Endothelial cell of umbilical vein (primary cell): ENCODE results near the gene DEK.

Experiments used
- CTCF ChIP-seq, 2 donors: IDR thresholded peaks; 1 replicate in 1 of 2; 2 replicates in 1 of 2; pipeline ENCODE4 v1.5.1; 2011; ENCODE audit warnings: low read length in 2 of 2, mild to moderate bottlenecking in 2 of 2, moderate library complexity in 2 of 2, control low read depth in 1 of 2, inconsistent platforms in 1 of 2, low read depth in 1 of 2; ENCODE audit not compliant: insufficient read depth in 1 of 2; ENCODE audit errors: extremely low read depth in 1 of 2
- FOS ChIP-seq: IDR thresholded peaks from 2 replicates; pipeline ENCODE4 v1.6.1; 2011; ENCODE audit warnings: mild to moderate bottlenecking, low read length, moderate library complexity, borderline replicate concordance; ENCODE audit not compliant: insufficient read depth
- GATA2 ChIP-seq: IDR thresholded peaks from 2 replicates; pipeline ENCODE4 v1.7.0; 2011; ENCODE audit warnings: low read depth, mild to moderate bottlenecking, moderate library complexity, mixed read lengths, low read length; ENCODE audit not compliant: insufficient read length, insufficient read depth
- JUN ChIP-seq: IDR thresholded peaks from 2 replicates; pipeline ENCODE4 v1.6.1; 2011; ENCODE audit warnings: borderline replicate concordance, low read depth; ENCODE audit not compliant: insufficient read length, insufficient read depth
- POLR2A ChIP-seq: IDR thresholded peaks from 2 replicates; pipeline ENCODE4 v1.6.1; 2012; ENCODE audit warnings: low read depth, mild to moderate bottlenecking, control low read depth, low read length

DNA sequence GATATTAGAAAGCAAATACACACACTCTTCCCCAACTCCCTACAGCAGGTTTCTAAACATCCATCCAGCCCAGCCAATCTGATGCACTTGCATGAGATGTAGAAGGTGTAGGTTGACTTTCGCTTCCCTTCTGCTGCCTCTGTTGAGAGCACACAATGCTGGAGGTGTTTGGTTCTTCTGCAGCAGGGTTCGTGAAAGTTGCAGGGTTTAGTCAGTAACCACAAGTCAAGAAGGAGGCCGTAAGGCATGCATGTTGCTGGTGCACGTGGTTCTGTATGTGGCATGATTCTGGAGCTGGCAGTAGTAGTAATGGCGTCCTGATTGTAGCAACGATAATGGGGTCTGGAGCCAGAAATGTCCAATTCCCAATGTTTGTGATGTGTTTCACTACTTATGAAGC is 53.0 kb downstream of the DEK start:
- no peak for TF ChIP-seq POLR2A
- TF ChIP-seq JUN = no peak
- no peak for TF ChIP-seq CTCF (IDR thresholded peaks at IDR 0.05; ENCODE audit: extremely low read depth in 1 of 2, insufficient read depth in 1 of 2, low read depth in 1 of 2, low read length in 2 of 2)
- TF ChIP-seq FOS = no peak
- no peak for TF ChIP-seq GATA2
